Anterior cingulate cortex (tissue), 58 donors: ENCODE results near the gene FCRL5.
"Not testable (repeated sequence)": the region's sequence is repeated elsewhere in the genome, so short reads cannot be mapped to it uniquely, and the experiment has no call there.

Source experiments
- DNase-seq, 58 donors: peaks; one replicate each; lab custom pipeline; 2025; lab: John Stamatoyannopoulos, UW

Gene FCRL5

DNA sequence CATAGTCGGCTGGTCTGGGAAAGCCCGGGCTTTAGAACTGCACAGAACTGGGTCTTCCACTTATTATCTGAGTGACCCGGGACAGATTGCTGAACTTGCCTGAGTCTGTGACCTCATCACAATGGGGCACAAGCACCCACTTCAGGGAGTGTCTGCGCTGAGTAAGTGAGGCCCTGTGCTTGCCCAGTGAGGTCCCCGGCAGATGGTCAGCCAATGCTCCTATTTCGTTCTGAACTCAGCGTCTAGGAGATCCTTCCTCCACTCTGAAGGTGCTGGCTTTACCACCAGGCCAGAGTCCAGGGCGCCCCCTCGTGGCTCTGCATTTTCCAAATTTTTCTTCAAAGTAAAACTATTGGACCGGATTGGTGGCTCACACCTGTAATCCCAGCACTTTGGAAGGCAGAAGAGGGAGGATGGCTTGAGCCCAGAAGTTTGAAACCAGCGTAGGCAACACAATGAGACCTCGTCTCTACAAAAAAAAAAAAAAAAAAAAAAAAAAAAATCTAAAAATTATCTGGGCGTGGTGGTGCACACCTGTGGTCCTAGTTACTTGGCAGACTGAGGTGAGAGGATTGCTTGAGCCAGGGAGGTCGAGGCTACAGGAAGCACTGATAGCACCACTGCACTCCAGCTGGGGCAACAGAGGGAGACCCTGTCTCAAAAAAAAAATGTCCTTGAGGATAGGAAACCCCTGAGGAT is 61.7 kb downstream of the FCRL5 start:
- peak in 28 of 58 donors; percentile 1 to 65 (median 16) for DNase-seq

DNA sequence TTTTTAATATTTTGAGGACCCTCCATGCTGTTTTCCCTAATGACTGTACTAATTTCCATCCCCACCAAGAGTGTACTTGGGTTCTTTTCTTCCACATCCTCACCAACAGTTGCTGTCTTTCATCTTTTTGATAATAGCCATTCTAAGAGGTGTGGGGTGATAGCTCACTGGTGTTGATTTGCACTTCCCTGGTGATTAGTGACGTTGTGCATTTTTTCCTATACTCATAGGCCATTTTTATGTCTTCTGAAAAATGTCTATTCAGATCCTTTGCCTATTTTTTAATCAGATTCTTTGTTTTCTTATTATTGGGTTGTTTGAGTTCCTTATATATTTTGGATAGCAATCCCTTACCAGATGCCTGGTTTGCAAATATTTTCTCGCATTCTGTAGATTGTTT is 64.2 kb downstream of the FCRL5 start:
- DNase-seq, result no peak

DNA sequence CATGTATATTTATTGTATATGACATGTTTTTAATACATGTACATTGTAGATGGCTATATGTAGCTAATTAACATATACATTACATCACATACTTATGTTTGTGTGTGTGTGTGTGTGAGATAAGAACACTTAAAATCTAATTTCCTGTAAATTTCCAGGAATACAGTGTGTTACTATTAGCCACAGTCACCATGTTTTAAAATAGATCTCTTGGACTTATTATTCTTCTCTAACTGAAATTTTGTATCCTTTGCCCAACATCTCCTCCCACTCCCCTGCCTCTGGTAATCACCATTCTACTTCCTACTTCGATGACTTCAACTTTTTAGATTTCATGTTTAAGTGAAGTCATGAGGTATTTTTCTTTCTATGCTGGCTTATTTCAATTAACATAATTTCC is 64.8 kb downstream of the FCRL5 start:
- DNase-seq, result no peak

DNA sequence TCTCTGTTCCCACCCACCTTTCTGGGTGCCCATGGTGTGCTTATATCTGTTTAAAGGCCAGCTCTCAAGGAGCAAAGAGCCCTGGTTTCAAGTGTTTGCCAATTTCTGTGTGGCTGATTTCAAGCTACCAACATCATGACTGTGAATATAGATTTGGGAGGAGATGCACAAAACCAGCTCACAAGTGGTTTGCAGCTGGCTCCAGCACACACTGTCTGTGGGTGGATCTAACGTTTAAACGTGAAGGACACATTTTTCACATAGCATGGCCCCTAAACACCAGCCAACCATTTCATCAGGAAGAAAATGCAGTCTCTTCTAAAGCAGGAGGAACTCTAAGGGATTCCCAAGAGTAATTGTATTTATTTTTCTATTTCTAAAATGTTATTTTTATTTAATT is 65.2 kb downstream of the FCRL5 start:
- DNase-seq, result no peak

DNA sequence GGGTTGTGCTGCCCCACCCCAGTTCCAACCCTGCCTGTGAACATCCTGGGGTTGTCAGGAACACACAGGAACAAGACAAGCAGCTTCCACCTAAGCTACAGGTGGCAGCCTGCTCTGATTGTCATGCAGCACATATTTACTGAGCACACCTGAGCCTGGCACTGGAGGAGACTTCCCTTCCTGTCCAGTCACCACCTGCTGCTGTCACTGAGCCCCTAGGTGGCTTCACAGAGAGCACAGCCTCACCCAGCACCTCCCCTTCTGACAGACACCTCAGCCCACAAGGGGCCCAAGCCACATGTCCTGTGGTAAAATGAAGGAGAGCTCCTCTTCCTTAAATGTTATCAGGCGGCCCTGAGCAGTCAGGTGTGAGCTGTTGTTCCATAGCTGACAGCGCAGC is 65.9 kb downstream of the FCRL5 start:
- not testable (repeated sequence) for DNase-seq

DNA sequence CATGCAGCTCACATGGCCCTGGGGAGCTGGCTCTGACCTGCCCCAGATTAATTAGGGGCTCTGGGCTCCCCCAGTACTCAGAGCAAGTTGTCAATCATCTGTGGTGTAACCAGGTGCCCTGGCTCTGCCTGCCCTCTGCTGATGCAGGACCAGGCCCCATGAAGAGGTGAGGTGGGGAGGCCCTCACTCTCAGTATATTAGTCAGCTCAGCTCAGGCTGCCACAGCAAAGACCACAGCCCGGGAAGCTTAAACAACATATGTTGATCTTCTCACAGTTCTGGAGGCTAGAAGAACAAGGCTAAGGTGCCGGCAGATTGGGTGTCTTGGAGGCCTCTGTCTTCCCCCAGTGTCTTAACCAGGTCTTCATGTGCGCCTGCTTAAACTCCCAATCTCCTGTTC is 66.5 kb downstream of the FCRL5 start:
- no peak for DNase-seq

DNA sequence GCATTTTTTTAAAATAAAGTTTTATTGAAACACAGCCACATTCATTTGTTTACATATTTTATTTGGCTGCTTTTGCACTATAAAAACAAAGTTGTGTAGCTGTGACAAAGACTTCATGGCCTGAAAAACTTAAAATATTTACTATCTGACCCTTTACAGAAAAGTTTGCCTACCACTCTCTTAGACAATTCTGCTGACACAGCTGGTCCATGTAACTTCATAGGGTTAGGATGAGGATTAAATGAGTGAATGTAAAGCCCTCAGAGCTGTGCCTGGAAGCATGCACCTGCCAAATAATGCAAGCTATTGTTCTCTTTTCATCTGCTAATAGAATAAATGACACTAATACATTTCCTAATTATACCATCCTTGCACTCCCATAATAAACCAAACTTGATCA is 67.7 kb downstream of the FCRL5 start:
- no peak for DNase-seq

DNA sequence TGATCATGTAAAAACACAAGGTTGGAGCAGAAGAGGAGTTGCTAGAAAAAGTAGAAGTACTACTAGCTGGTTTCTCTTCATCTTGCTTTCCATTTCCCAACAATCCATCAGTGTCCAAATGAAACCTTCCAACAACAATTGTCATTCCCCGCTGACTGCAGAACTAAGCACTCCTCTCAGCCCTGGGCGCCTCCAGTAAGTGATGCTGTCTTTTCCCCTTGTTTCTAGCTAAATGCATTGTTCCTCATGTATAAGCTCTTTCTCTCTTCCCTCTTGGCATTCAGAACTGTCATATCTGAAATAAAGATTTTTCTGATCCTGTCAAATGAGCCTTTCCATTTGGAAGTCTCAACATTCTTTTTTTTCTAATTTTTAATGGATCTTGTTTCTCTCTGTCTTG is 68.7 kb downstream of the FCRL5 start:
- no peak for DNase-seq

DNA sequence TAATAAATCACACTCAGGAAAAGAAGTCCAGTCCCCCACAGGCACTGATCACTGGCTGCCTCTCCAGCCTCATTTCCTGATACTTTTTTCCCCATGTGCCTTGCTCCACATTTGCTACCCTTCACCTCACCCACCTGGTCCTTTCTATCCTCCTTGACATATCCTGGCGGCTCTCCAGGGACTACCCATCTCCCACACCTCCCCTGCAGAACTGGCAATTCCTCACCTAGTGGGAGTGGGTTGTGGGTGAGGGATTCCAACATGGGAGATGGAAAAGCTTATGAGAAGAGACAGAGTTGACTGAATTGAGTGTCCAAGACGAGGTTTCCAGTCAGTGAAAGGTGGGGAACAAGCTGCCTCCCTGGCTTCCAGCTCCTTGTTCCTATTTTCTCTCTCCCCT is 69.6 kb downstream of the FCRL5 start:
- no peak for DNase-seq

DNA sequence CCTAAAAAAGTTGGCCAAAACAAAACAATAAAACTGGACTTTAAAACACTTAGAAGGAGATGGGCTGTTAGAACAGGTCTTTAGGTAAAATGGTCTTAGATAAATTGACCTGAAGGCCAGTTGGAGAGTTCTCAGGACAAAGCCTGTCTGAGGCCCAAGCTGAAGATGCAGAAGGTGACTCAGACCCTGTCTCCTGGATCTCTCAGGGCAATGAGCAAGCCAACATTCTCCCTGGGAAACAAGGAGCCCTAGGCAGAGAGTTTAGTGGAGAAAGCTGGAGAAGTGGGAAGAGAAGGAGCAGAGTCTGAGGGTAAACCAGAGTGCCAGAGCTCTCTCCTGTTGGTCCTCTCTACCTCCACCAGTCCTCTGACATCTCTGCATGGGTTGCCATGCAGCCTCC is 70.1 kb downstream of the FCRL5 start:
- DNase-seq, result no peak

DNA sequence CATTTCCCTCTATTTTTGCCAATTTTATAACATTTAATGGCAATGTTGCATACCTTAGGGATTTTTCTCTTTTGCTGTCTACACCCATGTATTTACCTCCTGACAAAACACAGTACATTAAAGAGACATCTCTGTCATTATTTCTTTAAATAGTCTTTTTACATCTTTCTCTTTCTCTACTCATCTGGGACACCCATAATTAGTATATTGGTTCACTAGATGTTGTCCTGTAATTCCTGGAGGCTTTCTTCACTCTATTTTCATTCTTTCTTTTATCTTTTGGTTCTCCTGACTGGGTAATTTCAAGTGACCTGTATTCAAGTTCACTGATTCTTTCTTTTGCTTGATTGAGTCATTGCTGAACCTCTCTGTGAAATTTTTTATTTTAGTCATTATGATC is 74.3 kb downstream of the FCRL5 start:
- no peak for DNase-seq

DNA sequence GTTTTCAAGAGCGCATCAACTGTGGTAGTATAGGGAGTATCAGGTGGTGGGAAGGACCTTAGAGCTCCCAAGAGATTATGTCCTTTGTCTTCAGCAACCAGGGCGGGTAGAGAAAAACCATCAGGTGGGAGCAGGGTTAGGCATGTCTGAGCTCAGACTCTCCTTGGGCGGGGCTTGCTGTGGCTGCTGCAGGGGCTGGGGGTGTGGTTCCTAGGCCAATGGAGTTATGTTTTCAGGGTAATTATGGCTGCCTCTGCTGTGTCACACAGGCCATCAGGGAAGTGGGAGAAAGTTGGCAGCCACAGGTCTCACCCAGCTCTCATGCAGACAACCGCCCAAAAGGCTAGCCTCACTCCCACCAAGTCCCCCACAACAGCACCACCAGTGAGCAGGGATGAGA is 74.9 kb downstream of the FCRL5 start:
- DNase-seq, result no peak

DNA sequence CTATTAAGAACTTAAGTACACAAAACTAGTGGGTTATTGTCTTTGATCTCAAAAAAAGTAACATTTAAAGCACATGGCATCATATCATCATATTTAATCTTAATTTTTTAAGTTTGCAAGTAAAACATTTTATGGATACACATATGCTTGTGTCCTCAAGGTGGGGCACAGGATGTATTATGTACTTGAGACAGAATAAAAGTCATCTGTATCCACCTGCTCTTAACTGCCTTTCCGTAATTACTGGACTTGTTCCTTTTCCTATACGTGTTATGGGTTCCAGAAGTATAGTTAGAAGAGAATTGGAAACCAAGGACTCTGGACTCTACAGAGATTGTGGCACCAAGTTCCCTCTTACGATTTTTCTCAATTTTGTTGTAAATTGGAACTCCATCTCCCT is 79.4 kb downstream of the FCRL5 start:
- DNase-seq, result no peak

DNA sequence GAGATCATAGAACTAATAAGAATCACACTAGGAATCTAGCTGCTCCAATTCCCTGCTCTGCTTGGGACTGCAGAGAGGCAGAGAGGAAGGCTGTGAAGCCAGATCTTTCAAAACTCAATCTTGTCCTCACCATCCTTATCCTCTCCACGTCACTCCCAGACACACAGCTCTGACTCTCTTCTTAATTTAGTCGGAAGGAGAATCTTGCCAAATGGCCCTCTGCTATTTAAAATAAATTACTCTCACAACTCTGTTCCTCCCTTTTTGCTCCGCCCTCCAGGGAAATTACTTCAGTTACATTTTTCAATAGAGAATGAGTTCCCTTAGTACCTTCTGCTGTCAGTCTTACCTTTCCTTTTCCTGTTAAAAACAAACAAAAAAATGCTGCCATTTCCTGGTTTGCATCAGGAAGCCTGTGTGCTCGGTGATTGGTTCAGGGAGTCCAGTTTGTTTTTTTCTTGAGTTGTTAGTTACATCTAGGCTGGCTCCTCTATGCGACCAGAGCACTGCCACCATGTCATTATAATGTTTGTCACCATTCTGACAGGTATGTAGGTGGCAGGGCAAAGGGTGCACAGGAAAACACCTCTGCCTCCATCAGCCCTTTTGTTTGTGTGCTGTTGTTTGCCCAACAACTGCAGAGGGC is 80.1 kb downstream of the FCRL5 start:
- no peak for DNase-seq

DNA sequence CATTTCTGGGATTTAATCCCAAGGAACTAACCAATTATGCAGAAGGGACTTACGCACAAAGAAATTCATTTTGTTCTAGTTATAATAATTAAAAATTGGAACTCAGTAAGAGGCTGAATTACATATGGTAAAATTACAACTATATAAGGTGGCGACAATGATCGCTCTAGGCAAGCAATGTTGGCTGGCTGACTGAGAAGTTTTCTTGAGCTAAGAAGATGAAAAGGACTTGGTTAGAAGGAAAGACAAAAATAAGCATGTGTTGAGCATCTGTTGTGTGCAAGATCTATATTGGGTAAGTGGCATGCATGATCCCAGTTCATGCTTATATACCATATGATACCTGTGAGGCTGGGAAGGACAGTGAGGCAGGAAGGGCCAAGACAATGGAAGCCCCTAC is 80.8 kb downstream of the FCRL5 start:
- DNase-seq, result no peak

DNA sequence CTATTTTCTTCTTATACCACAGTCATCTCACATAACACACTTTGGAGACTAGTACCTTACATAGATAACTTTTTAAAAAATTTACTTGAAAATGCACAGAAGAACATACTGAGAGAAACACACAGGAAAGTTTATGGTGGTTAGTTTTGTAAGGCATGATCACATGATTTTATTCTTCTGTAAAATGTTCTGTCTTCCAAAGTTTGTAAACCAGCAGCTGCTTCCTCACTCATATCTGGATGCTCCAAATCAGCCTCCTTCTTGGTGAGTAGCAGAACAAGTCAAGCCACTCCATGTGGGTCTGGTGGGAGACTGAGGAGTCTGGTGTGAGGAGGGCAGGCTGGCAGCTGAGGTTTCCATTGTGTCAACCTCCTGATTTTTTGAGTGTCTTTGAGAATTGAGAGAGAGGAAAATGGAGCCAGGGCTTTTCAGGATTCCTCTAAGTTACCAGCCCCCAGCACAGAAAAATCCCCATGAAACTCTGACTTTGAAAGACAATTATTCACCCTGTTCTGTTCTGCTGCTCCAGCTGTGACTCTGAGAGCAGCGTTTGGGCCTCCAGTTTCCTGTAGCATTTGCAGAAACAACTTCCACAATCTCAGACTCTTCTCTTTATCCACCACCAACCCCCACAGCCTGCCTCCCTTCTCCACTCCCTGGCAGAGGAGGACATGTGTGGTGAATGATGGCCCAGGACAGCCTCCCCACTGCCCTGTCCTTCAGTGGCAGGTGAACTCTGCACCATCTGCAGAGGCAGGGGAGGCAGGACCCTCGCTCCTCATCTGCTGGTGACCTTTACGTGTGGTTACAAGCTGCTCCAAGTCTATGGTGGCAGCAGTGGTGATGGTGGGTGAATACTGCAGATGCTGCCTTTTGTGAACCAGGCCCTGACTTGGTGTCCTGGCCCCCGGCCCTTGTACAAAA is 82.3 kb downstream of the FCRL5 start:
- DNase-seq, result no peak

DNA sequence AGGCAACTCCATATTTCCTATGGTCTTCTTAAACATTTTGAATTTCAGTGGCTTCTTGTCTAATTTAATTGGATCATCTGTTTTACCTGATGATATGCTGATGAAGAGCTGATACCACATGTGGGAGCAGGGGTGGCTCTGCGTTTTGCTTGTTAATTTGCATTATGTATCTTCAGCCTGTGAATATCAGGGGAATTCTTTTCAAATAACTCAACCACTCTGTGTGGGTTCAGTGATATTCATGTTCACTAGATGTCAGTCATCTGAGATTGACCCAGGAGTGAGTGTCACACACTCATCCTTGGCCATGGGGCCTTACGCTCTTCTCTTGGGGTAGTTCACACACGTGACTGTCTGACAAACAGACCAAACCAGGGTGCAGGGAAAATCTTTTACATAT is 83.0 kb downstream of the FCRL5 start:
- no peak for DNase-seq

DNA sequence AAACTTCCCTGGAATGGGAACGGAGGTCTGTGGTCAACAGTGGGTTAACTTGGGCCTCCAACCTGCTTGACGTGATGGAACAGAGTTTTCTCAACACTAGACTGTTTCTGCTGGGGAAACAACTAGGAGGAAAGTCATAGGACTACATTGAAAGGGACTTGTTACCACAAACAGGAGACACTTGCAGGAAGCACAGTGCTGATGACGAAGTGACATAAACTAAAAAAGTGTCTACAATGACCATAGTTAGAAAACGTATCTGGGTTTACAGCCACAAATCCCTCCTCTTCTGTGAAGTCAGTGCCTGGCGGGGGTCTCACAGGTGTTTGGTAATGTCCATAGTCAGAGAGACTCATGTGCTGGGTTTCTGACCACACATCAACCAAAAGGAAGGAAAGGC is 86.3 kb downstream of the FCRL5 start:
- DNase-seq, result no peak
